Caki2 (cell line): Measurements from ENCODE around the gene EIF5A. TPM values are rescaled to one million over a fixed set of nuclear protein-coding genes. Genes with fewer than 3 reads are reported as not detected.

Experiments
- DNase-seq: peaks from one replicate; pipeline ENCODE4 v3.0.0-alpha.2; 2015; ENCODE audit warnings: low read depth
- in situ Hi-C: cut with HindIII; loops from 2 replicates; pipeline ENCODE4 v1.10.0; 2016; ENCODE audit warnings: low sequenced_read_pairs, low pct_unique_long_range_greater_than_20kb, mixed read lengths
- total RNA-seq: library from RNA; depleted of rRNA; stranded (reverse); fragments of >200 nt; shearing (Covaris generic); gene quantifications from 2 replicates; pipeline ENCODE4 v1.2.3, GENCODE V29; 2014; ENCODE audit warnings: low replicate concordance

EIF5A gene
- total RNA-seq, 1 experiment from 2014 or later = 624 TPM

GRCh38 chr17:7282752-7283321, 24.6 kb upstream of the EIF5A start:
- no peak for DNase-seq
- in situ Hi-C loops = no loop called here

GRCh38 chr17:7283471-7284216, 23.8 kb upstream of the EIF5A start:
- no peak for DNase-seq
- in situ Hi-C loops = no loop called here

GRCh38 chr17:7284911-7285310, 22.5 kb upstream of the EIF5A start:
- in situ Hi-C loops = no loop called here
- DNase-seq = no peak

- in situ Hi-C loops = no loop called here
Observed at GRCh38 chr17:7285679-7286078, 21.7 kb upstream of the EIF5A start.

GRCh38 chr17:7289256-7290032, 18.0 kb upstream of the EIF5A start:
- no peak for DNase-seq
- in situ Hi-C loops = no loop called here

More at GRCh38 chr17:7285679-7286078, 21.7 kb upstream of the EIF5A start:
- no peak for DNase-seq

GRCh38 chr17:7290166-7290565, 17.3 kb upstream of the EIF5A start:
- in situ Hi-C loops = no loop called here
- no peak for DNase-seq

- DNase-seq = no peak
- in situ Hi-C loops = no loop called here
Observed at GRCh38 chr17:7290685-7291084, 16.7 kb upstream of the EIF5A start.

- no peak for DNase-seq
- in situ Hi-C loops = no loop called here
Observed at GRCh38 chr17:7292194-7292593, 15.2 kb upstream of the EIF5A start.

- no peak for DNase-seq
- in situ Hi-C loops = no loop called here
Observed at GRCh38 chr17:7292729-7293128, 14.7 kb upstream of the EIF5A start.

- in situ Hi-C loops = no loop called here
- no peak for DNase-seq
Observed at GRCh38 chr17:7293159-7293558, 14.3 kb upstream of the EIF5A start.

- in situ Hi-C loops = no loop called here
Observed at GRCh38 chr17:7293816-7294613, 13.4 kb upstream of the EIF5A start.

GRCh38 chr17:7294614-7295153, 12.7 kb upstream of the EIF5A start, which contains the start of gene YBX2:
Gene YBX2, minus strand, starts transcription at chr17:7294639. Its CDS starts 139 bp downstream, at chr17:7294500.
- in situ Hi-C loops = no loop called here

More at GRCh38 chr17:7293816-7294613, 13.4 kb upstream of the EIF5A start:
- no peak for DNase-seq

GRCh38 chr17:7295230-7296180, 11.9 kb upstream of the EIF5A start:
- in situ Hi-C loops = no loop called here

More at GRCh38 chr17:7294614-7295153, 12.7 kb upstream of the EIF5A start, which contains the start of gene YBX2:
- peak; percentile 58 for DNase-seq

GRCh38 chr17:7296189-7296861, 11.1 kb upstream of the EIF5A start:
- peak; percentile 70 for DNase-seq
- in situ Hi-C loops = no loop called here

More at GRCh38 chr17:7295230-7296180, 11.9 kb upstream of the EIF5A start:
- no peak for DNase-seq

- no peak for DNase-seq
- in situ Hi-C loops = no loop called here
Observed at GRCh38 chr17:7304179-7304578, 3.2 kb upstream of the EIF5A start.
